SK-N-SH treated with all-trans-retinoic acid at 6 μM for 48 hours (cell line): ENCODE results near the gene FBXO48.

Experiments used
- ATAC-seq: fragments of 200-7000 bp; cut with Tn5 transposase; 3 replicates; pipeline ENCODE4 v1.9.1; 2020; ENCODE audit warnings: mild to moderate bottlenecking, moderate library complexity
- ARNTL ChIP-seq: fragments of 450-650 bp; formaldehyde crosslinking; IDR thresholded peaks from 2 replicates; pipeline ENCODE4 v1.5.0; 2020; ENCODE audit warnings: low read depth, mild to moderate bottlenecking, moderate library complexity, borderline replicate concordance
- CREB5 ChIP-seq: fragments of 250-450 bp; sonication (Bioruptor Pico); IDR thresholded peaks from 2 replicates; pipeline ENCODE4 v1.5.1; 2020; ENCODE audit warnings: low read depth, mild to moderate bottlenecking, moderate library complexity
- CSDC2 ChIP-seq: fragments of 250-450 bp; sonication (Bioruptor Pico); IDR thresholded peaks from 2 replicates; pipeline ENCODE4 v1.5.0; 2020; ENCODE audit warnings: mild to moderate bottlenecking, moderate library complexity
- CSRNP3 ChIP-seq: fragments of 250-450 bp; sonication (Bioruptor Pico); IDR thresholded peaks from 2 replicates; pipeline ENCODE4 v1.5.1; 2021; ENCODE audit warnings: mild to moderate bottlenecking, moderate library complexity
- ESRRG ChIP-seq: fragments of 250-450 bp; sonication (Bioruptor Pico); IDR thresholded peaks from 2 replicates; pipeline ENCODE4 v1.6.1; 2021; ENCODE audit warnings: mild to moderate bottlenecking
- GLIS3 ChIP-seq: fragments of 250-450 bp; sonication (Bioruptor Pico); IDR thresholded peaks from 2 replicates; pipeline ENCODE4 v1.5.0; 2020; ENCODE audit warnings: mild to moderate bottlenecking, moderate library complexity
- ISL1 ChIP-seq: fragments of 250-450 bp; sonication (Bioruptor Pico); IDR thresholded peaks from 2 replicates; pipeline ENCODE4 v2.1.2; 2022; ENCODE audit warnings: mild to moderate bottlenecking, moderate library complexity
- OSR1 ChIP-seq: fragments of 250-450 bp; sonication (Bioruptor Pico); IDR thresholded peaks from 2 replicates; pipeline ENCODE4 v1.8.0; 2022; ENCODE audit warnings: moderate library complexity, mild to moderate bottlenecking, inconsistent platforms
- PATZ1 ChIP-seq: fragments of 250-450 bp; sonication (Bioruptor Pico); IDR thresholded peaks from 2 replicates; pipeline ENCODE4 v1.8.0; 2020; ENCODE audit warnings: mild to moderate bottlenecking, moderate library complexity, borderline replicate concordance
- POU6F1 ChIP-seq: fragments of 250-450 bp; sonication (Bioruptor Pico); IDR thresholded peaks from 2 replicates; pipeline ENCODE4 v1.8.0; 2021; ENCODE audit warnings: low read depth, mild to moderate bottlenecking, moderate library complexity, borderline replicate concordance
- RARB ChIP-seq: fragments of 250-450 bp; sonication (Bioruptor Pico); IDR thresholded peaks from 2 replicates; pipeline ENCODE4 v1.8.0; 2021; ENCODE audit warnings: mild to moderate bottlenecking, moderate library complexity
- SNAI2 ChIP-seq: fragments of 250-450 bp; sonication (Bioruptor Pico); IDR thresholded peaks from 2 replicates; pipeline ENCODE4 v1.5.0; 2020; ENCODE audit warnings: mild to moderate bottlenecking, moderate library complexity
- TOX ChIP-seq: fragments of 250-450 bp; sonication (Bioruptor Pico); IDR thresholded peaks from 2 replicates; pipeline ENCODE4 v1.8.0; 2021; ENCODE audit warnings: mild to moderate bottlenecking, moderate library complexity, borderline replicate concordance
- TSHZ2 ChIP-seq: fragments of 250-450 bp; sonication (Bioruptor Pico); IDR thresholded peaks from 2 replicates; pipeline ENCODE4 v1.5.0; 2020; ENCODE audit warnings: mild to moderate bottlenecking, moderate library complexity
- ZC3H10 ChIP-seq: fragments of 250-450 bp; sonication (Bioruptor Pico); IDR thresholded peaks from 2 replicates; pipeline ENCODE4 v1.5.1; 2021; ENCODE audit warnings: mild to moderate bottlenecking, moderate library complexity
- ZFP3 ChIP-seq: fragments of 250-450 bp; sonication (Bioruptor Pico); IDR thresholded peaks from 2 replicates; pipeline ENCODE4 v1.5.0; 2020; ENCODE audit warnings: mild to moderate bottlenecking, moderate library complexity
- ZFP30 ChIP-seq: fragments of 450-650 bp; formaldehyde crosslinking; IDR thresholded peaks from 2 replicates; pipeline ENCODE4 v1.5.0; 2022; ENCODE audit warnings: mild to moderate bottlenecking, moderate library complexity
- ZNF565 ChIP-seq: fragments of 450-650 bp; formaldehyde crosslinking; conservative IDR thresholded peaks from 2 replicates; pipeline ENCODE4 v1.5.0; 2020; ENCODE audit warnings: low read depth, mild to moderate bottlenecking, moderate library complexity
- ZNF70 ChIP-seq: fragments of 450-650 bp; formaldehyde crosslinking; IDR thresholded peaks from 2 replicates; pipeline ENCODE4 v1.5.0; 2020; ENCODE audit warnings: mild to moderate bottlenecking, moderate library complexity
- ZNF8 ChIP-seq: fragments of 450-650 bp; formaldehyde crosslinking; IDR thresholded peaks from 2 replicates; pipeline ENCODE4 v1.5.0; 2020; ENCODE audit warnings: mild to moderate bottlenecking, moderate library complexity

The FBXO48 gene

GRCh38 chr2:68428746-68429145, 38.3 kb downstream of the FBXO48 start:
- no peak for TF ChIP-seq PATZ1 (CRISPR knock-in tag)
- TF ChIP-seq ARNTL (CRISPR knock-in tag) = no peak
- no peak for TF ChIP-seq ZNF70 (CRISPR knock-in tag)
- no peak for TF ChIP-seq CSRNP3 (CRISPR knock-in tag)
- no peak for TF ChIP-seq ZNF565
- no peak for TF ChIP-seq GLIS3
- TF ChIP-seq SNAI2 (CRISPR knock-in tag) = no peak
- no peak for TF ChIP-seq CSDC2 (CRISPR knock-in tag)
- no peak for TF ChIP-seq CREB5 (CRISPR knock-in tag)
- TF ChIP-seq TSHZ2 (CRISPR knock-in tag) = no peak
- TF ChIP-seq ZC3H10 (CRISPR knock-in tag) = no peak
- no peak for TF ChIP-seq POU6F1 (CRISPR knock-in tag)
- no peak for TF ChIP-seq ZNF8 (CRISPR knock-in tag)
- no peak for TF ChIP-seq TOX
- no peak for TF ChIP-seq ISL1 (CRISPR knock-in tag)
- TF ChIP-seq RARB (CRISPR knock-in tag) = no peak
- no peak for TF ChIP-seq ESRRG (CRISPR knock-in tag)
- ATAC-seq = no peak

- TF ChIP-seq ZFP3 (no peak), OSR1 (CRISPR knock-in tag) (no peak), TSHZ2 (CRISPR knock-in tag) (no peak), CREB5 (CRISPR knock-in tag) (no peak), ZNF565 (no peak), PATZ1 (CRISPR knock-in tag) (no peak), ZNF70 (CRISPR knock-in tag) (no peak), ZC3H10 (CRISPR knock-in tag) (no peak), ZFP30 (CRISPR knock-in tag) (no peak), GLIS3 (no peak), RARB (CRISPR knock-in tag) (no peak)
- ATAC-seq = no peak
Observed at GRCh38 chr2:68428126-68428525, 39.0 kb downstream of the FBXO48 start.
